ENCODE measurements around the gene ITSN2.
A peak's percentile ranks its signal among the peaks of the same experiment; 100 is the strongest.

Gene ITSN2

GRCh38 chr2:24262421-24262970 is 97.8 kb downstream of the ITSN2 start:
- no peak for DNase-seq

GRCh38 chr2:24261441-24261840 is 98.9 kb downstream of the ITSN2 start:
- DNase-seq = peak; percentile 14

- DNase-seq = no peak
Measured at GRCh38 chr2:24259316-24259715, 101.0 kb downstream of the ITSN2 start.

- DNase-seq = no peak
Measured at GRCh38 chr2:24258718-24259117, 101.6 kb downstream of the ITSN2 start.

GRCh38 chr2:24253303-24253919 is 106.9 kb downstream of the ITSN2 start:
- no peak for DNase-seq

- DNase-seq = no peak
Measured at GRCh38 chr2:24247592-24247991, 112.7 kb downstream of the ITSN2 start.

GRCh38 chr2:24247164-24247563 is 113.2 kb downstream of the ITSN2 start:
- no peak for DNase-seq

GRCh38 chr2:24245986-24246776 is 114.2 kb downstream of the ITSN2 start:
- DNase-seq = no peak

GRCh38 chr2:24241528-24241927 is 118.8 kb downstream of the ITSN2 start:
- DNase-seq = no peak

GRCh38 chr2:24239553-24239952 is 120.8 kb downstream of the ITSN2 start:
- DNase-seq = no peak

GRCh38 chr2:24238158-24238557 is 122.2 kb downstream of the ITSN2 start:
- no peak for DNase-seq

- DNase-seq = peak; percentile 24
Measured at GRCh38 chr2:24237313-24237712, 123.0 kb downstream of the ITSN2 start.

GRCh38 chr2:24233321-24233720 is 127.0 kb downstream of the ITSN2 start:
- DNase-seq = no peak

- DNase-seq = no peak
Measured at GRCh38 chr2:24231461-24231881, 128.9 kb downstream of the ITSN2 start.

- DNase-seq = peak; percentile 53
Measured at GRCh38 chr2:24228470-24228869, 131.9 kb downstream of the ITSN2 start.

- no peak for DNase-seq
Measured at GRCh38 chr2:24225499-24226242, 134.7 kb downstream of the ITSN2 start.

GRCh38 chr2:24222946-24223345 is 137.4 kb downstream of the ITSN2 start:
- no peak for DNase-seq

- DNase-seq = no peak
Measured at GRCh38 chr2:24221343-24222050, 138.8 kb downstream of the ITSN2 start.

GRCh38 chr2:24220554-24221291 is 139.6 kb downstream of the ITSN2 start:
- no peak for DNase-seq

GRCh38 chr2:24214880-24215279 is 145.5 kb downstream of the ITSN2 start:
- DNase-seq = no peak

GRCh38 chr2:24211408-24211807 is 148.9 kb downstream of the ITSN2 start:
- no peak for DNase-seq

GRCh38 chr2:24210723-24211122 is 149.6 kb downstream of the ITSN2 start:
- no peak for DNase-seq

All from hematopoietic multipotent progenitor cell treated with erythropoietin and hydrocortisone succinate and interleukin-3 and kit ligand, for 6 days (in vitro differentiated cells).